ENCODE data around the gene SFXN5. TPM values are rescaled to one million over a fixed set of nuclear protein-coding genes. Genes with fewer than 3 reads are reported as not detected.

SFXN5 gene
- total and polyA plus RNA-seq, 2 of the 4 experiments (the other 2 are of a cell fraction), result 8.6 to 17.0 TPM

DNA sequence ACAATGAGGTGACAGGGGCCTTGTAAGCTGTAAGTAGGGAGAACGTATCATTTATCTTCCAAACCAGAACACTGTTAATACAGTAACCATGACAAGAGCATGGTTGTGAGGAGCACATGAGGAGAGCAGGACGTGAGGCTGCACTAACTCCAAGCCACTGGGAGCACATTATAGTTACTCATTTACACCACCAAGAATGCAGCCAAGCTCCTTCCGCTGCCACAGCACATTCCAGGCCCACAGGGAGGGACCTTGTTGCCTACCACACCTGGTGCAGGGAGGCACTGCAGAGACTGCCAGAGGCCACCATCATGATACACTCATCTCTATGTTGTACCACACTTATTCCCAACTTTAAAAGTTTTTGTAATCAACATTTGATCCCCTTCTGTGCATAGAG, 13.5 kb upstream of the SFXN5 start:
- ChIA-PET POLR2A (ENCODE audit: unreplicated experiment) (no interaction called here), CTCF (interaction anchor here (0.8 to 3.8 kb wide), 6 partner anchors 27 to 198 kb away, joined by 3 to 31 read pairs (median 4); partner anchors contain the start of genes RAB11FIP5 and SPR)
- H3K36me3 ChIP-seq (ENCODE audit: control insufficient read depth, insufficient read depth, low read length), result peaks cover 47% of the 10 kb centered on the region
- H2BK120ac ChIP-seq (ENCODE audit: low read depth, low read length), result no peak overlapping the region
- H2BK5ac ChIP-seq (ENCODE audit: low read depth, low read length, poor library complexity, severe bottlenecking), result no peak overlapping the region
- no CpG with 5 or more reads among the region's 3 CpGs for WGBS, 2 experiments (ENCODE audit: extremely low coverage in 2 of 2, insufficient read length in 1 of 2)
- H2BK20ac ChIP-seq (ENCODE audit: low read depth, low read length), result no peak overlapping the region
- H3K9me3 ChIP-seq (ENCODE audit: control insufficient read depth, insufficient read depth, low read length), result no peaks in the 10 kb centered on the region
- H4K20me1 ChIP-seq (ENCODE audit: insufficient read depth, low read length), result peaks cover 69% of the 10 kb centered on the region
- DNase-seq, result no peak
- no peak overlapping the region for H3K9ac ChIP-seq (ENCODE audit: low read depth, low read length)
- H3K56ac ChIP-seq (ENCODE audit: extremely low read depth, insufficient read depth, low read length), result no peak overlapping the region
- no peak overlapping the region for H3K23ac ChIP-seq (ENCODE audit: low read depth, low read length)
- no peak overlapping the region for H2AK5ac ChIP-seq (ENCODE audit: low read depth, low read length)
- dilution Hi-C loops (cut with HindIII; ENCODE audit: low sequenced_read_pairs, unreplicated experiment) (no loop called here), in situ Hi-C loops (cut with MboI; ENCODE audit: low sequenced_read_pairs) (loop anchor here (5.0 kb wide), 1 partner anchor 72 kb away; no protein-coding TSS in a partner anchor), intact Hi-C loops (cut with micrococcal nuclease) (loop anchor here (1.0 to 2.0 kb wide), 4 partner anchors 71 to 192 kb away; no protein-coding TSS in a partner anchor)
- H3K4me1 ChIP-seq (ENCODE audit: control insufficient read depth, insufficient read depth, low read length), result peaks cover 27% of the 10 kb centered on the region
- no peak for ATAC-seq (ENCODE audit: low read depth)
- no peak overlapping the region for H4K5ac ChIP-seq (ENCODE audit: low read depth, low read length)
- no peak overlapping the region for H3K4me3 ChIP-seq (ENCODE audit: insufficient read depth, low read depth, low read length)
- no peak overlapping the region for H2AK9ac ChIP-seq (replicated peaks; ENCODE audit: low read depth, low read length, poor library complexity)
- H4K91ac ChIP-seq (ENCODE audit: insufficient read depth, low read depth, low read length), result no peak overlapping the region
- peaks cover 16% of the 10 kb centered on the region for H3K9me1 ChIP-seq (ENCODE audit: insufficient read depth, low read length)
- H3K79me1 ChIP-seq (ENCODE audit: low read depth in 1 of 2, low read length in 2 of 2), result peaks cover 31 to 91% of the 10 kb centered on the region in 2 experiments
- no TSS peak for BruUV-seq (replicated peaks)
- H3K14ac ChIP-seq (replicated peaks; ENCODE audit: low read depth, low read length), result no peak overlapping the region
- no peak overlapping the region for H4K8ac ChIP-seq (ENCODE audit: low read depth in 2 of 2, low read length in 2 of 2)
- H3K18ac ChIP-seq (ENCODE audit: low read depth, low read length), result no peak overlapping the region
- no peak overlapping the region for H2AFZ ChIP-seq (replicated peaks; ENCODE audit: low read length, poor library complexity)
- no peak overlapping the region for H2BK15ac ChIP-seq (ENCODE audit: low read depth, low read length)
- H3K27ac ChIP-seq (ENCODE audit: insufficient read depth, low read length), result no peak overlapping the region
- TF ChIP-seq CHD1 (IDR thresholded peaks at IDR 0.05; ENCODE audit: low read depth, low read length) (no peak), CTCF (conservative IDR thresholded peaks at IDR 0.05; ENCODE audit: low read depth, low read length) (no peak), RCOR1 (IDR thresholded peaks at IDR 0.05; ENCODE audit: insufficient replicate concordance, low read length) (no peak), BHLHE40 (IDR thresholded peaks at IDR 0.05; ENCODE audit: low read depth, low read length) (no peak), RFX5 (IDR thresholded peaks at IDR 0.05; ENCODE audit: low read depth, low read length) (no peak), NFE2L2 (IDR thresholded peaks at IDR 0.05; ENCODE audit: low read depth, low read length) (no peak)
- TF ChIP-seq, protein P1, sequence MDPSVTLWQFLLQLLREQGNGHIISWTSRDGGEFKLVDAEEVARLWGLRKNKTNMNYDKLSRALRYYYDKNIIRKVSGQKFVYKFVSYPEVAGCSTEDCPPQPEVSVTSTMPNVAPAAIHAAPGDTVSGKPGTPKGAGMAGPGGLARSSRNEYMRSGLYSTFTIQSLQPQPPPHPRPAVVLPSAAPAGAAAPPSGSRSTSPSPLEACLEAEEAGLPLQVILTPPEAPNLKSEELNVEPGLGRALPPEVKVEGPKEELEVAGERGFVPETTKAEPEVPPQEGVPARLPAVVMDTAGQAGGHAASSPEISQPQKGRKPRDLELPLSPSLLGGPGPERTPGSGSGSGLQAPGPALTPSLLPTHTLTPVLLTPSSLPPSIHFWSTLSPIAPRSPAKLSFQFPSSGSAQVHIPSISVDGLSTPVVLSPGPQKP (IDR thresholded peaks at IDR 0.05; ENCODE audit: borderline replicate concordance, low read depth, low read length), result no peak
- no peak overlapping the region for H3K4me2 ChIP-seq (ENCODE audit: low read depth, low read length)
- no peaks in the 10 kb centered on the region for H3K27me3 ChIP-seq (ENCODE audit: control insufficient read depth, insufficient read depth, low read length)
- no peak overlapping the region for H3K4ac ChIP-seq (ENCODE audit: low read depth, low read length)

All from IMR-90 (cell line).